Common myeloid progenitor, CD34-positive (primary cell): ENCODE results near the gene CNNM2.

Experiments
- CTCF ChIA-PET: fragments of 350-600 bp; sonication (Branson Sonifier 250); formaldehyde crosslinking; loops from one replicate; lab custom pipeline; 2021; ENCODE audit warnings: antibody characterized with exemption; lab: Charles Lee
- POLR2A ChIA-PET: fragments of 350-600 bp; sonication (Branson Sonifier 250); formaldehyde crosslinking; loops from one replicate; lab custom pipeline; 2021; ENCODE audit warnings: antibody characterized with exemption; lab: Charles Lee
- DNase-seq, 3 donors: peaks; one replicate each; pipeline versions ENCODE4 v3.0.0 to v3.0.0-alpha.2; 2013
- H3K27ac ChIP-seq, 2 experiments: 1 replicate in 1 of 2; 2 replicates in 1 of 2; pipeline ENCODE4 v1.7.0; 2013; ENCODE audit warnings: inconsistent platforms in 2 of 2, low read length in 2 of 2, mild to moderate bottlenecking in 2 of 2, low read depth in 1 of 2, moderate library complexity in 1 of 2; ENCODE audit not compliant: severe bottlenecking in 2 of 2, insufficient read depth in 1 of 2, poor library complexity in 1 of 2
- H3K27me3 ChIP-seq, 5 experiments: replicated peaks in 2 of 5; 1 replicate in 3 of 5; 2 replicates in 2 of 5; pipeline versions ENCODE4 v1.6.1 to v1.7.0; 2013; ENCODE audit warnings: low read length in 4 of 5, mild to moderate bottlenecking in 2 of 5, moderate library complexity in 2 of 5, inconsistent platforms in 1 of 5; ENCODE audit not compliant: insufficient read depth in 5 of 5, control insufficient read depth in 4 of 5
- H3K36me3 ChIP-seq, 4 experiments: 1 replicate in 2 of 4; 2 replicates in 2 of 4; pipeline versions ENCODE4 v1.6.1 to v1.7.0; 2013; ENCODE audit warnings: low read length in 3 of 4, control low read depth in 1 of 4, mild to moderate bottlenecking in 1 of 4; ENCODE audit not compliant: control insufficient read depth in 4 of 4, insufficient read depth in 4 of 4
- H3K4me1 ChIP-seq, 4 experiments: 1 replicate in 3 of 4; 2 replicates in 1 of 4; pipeline versions ENCODE4 v1.6.1 to v1.7.1; 2013; ENCODE audit warnings: low read length in 3 of 4, mild to moderate bottlenecking in 3 of 4, control low read depth in 1 of 4, inconsistent platforms in 1 of 4, moderate library complexity in 1 of 4; ENCODE audit not compliant: control insufficient read depth in 4 of 4, insufficient read depth in 4 of 4; ENCODE audit errors: control extremely low read depth in 1 of 4
- H3K4me3 ChIP-seq, 7 experiments: 1 replicate in 4 of 7; 2 replicates in 3 of 7; pipeline versions ENCODE4 v1.5.1 to v1.7.0; 2013; ENCODE audit warnings: mild to moderate bottlenecking in 7 of 7, low read length in 6 of 7, moderate library complexity in 6 of 7, inconsistent platforms in 2 of 7, low read depth in 2 of 7, control low read depth in 1 of 7; ENCODE audit not compliant: insufficient read depth in 4 of 7, control insufficient read depth in 1 of 7; ENCODE audit errors: extremely low read depth in 1 of 7
- H3K9me3 ChIP-seq, 5 experiments: 1 replicate in 4 of 5; 2 replicates in 1 of 5; pipeline versions ENCODE4 v1.6.1 to v1.7.1; 2013; ENCODE audit warnings: low read length in 4 of 5, mild to moderate bottlenecking in 2 of 5, inconsistent platforms in 1 of 5, low read depth in 1 of 5, moderate library complexity in 1 of 5; ENCODE audit not compliant: control insufficient read depth in 4 of 5, insufficient read depth in 2 of 5; ENCODE audit errors: control extremely low read depth in 1 of 5
- WGBS: methylation state at CpG from one replicate; pipeline ENCODE4 v1.1.5; 2013; ENCODE audit not compliant: insufficient coverage; 5-methylcytosine and 5-hydroxymethylcytosine counted together

Gene CNNM2

DNA sequence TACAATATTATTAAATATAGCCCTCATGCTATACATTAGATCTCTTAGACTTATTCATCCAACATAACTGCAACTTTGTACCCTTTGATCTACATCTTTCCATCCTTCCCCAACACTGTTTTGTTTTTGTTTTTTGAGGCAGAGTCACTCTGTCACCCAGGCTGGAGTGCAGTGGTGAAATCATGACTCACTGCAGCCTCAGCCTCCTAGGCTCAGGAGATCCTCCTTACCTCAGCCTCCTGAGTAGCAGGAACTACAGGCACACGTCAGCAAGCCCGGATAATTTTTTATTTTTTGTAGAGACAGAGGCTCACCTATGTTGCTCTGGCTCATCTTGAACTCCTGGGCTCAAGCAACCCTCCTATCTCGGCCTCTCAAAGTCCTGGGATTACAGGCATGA is 221.7 kb downstream of the CNNM2 start:
- Histone ChIP-seq H3K27ac (no peak overlapping the region), H3K27me3 (no peaks in the 10 kb centered on the region), H3K4me3 (no peak overlapping the region), H3K4me1 (no peaks in the 10 kb centered on the region), H3K36me3 (peaks cover 17 to 61% (median 40%) of the 10 kb centered on the region in 4 experiments), H3K9me3 (peaks cover 0 to 2% (median 0%) of the 10 kb centered on the region in 5 experiments)
- no peak for DNase-seq
- POLR2A ChIA-PET: no interaction called here
- CTCF ChIA-PET: no interaction called here
- WGBS: no CpG with 5 or more reads among the region's 3 CpGs
